SKM-1 (cell line): Measurements from ENCODE around the gene ZFPM1.
"Not testable (repeated sequence)": the region's sequence is repeated elsewhere in the genome, so short reads cannot be mapped to it uniquely, and the experiment has no call there.

Experiments
- DNase-seq: peaks from one replicate; lab custom pipeline; 2025; ENCODE audit not compliant: unreplicated experiment; lab: John Stamatoyannopoulos, UW

Gene ZFPM1

DNA sequence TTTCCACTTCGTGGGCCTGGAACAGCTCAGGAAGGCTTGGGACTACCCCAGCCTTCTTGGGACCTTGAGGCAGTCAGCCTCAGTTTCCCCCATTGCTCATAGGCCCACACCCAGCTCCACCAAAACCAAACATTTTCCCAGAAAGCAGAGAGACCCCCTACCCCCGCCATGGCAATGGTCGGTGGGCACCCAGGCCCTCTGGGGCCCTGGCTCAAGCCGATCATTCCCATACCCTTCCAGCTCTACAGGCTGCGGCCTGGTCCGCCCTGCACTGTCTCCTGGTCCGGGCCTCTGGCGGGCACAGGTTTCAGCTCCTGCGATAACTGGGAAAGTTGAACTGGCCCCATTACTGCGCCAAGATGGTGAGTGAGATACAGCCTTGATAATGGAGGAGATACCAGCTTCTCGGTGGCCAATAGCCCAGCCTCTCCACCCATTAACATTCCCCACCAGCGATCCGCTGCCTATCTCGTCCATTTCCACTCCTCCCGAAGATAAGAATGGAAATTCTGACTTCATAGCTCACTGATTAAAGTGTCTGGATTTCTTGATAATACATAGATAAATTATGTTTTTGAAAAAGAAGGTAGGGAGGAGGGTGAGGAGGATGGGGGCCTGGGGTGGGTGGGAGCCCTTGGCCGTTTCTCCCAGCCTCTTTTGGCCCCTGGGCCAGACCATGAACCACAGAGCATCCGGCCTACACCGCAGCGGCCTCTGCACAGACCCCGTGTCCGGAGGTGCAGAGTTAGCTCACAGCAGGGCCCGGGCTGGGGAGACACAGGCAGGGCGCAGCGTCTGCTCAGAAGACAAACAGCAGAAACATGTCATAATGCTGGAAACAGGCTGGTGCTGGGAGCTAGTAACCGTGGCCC lies 11.6 kb downstream of the ZFPM1 start:
- DNase-seq: no peak

DNA sequence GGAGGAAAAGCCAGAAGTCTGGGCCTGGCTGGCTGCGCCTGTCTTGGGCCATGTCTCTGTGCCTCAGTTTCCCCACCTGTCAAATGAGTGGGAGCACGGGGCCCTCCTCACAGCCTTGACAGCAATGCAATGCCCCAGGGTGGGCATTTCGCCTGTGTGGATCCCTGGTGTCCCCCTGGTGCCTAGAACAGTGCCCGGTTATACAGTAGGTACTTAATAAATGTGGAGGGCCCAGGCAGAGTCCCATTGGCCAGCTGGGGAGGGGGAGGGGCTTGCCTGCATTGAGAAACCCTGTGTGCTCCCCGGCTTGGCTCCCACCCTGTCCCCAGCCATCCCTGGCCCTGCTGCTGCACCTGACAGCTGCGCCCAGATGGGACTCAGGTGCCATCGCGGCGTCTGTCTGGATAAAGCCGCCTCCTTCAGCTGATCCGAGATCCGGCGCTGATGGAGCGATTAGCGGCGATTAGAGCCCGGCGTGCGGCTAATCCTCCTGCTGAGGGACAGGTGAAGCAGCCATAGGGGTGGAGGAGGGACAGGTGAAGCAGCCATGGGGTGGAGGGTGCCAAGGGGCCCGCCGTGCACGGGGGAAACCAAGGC lies 12.4 kb downstream of the ZFPM1 start:
- DNase-seq: no peak

DNA sequence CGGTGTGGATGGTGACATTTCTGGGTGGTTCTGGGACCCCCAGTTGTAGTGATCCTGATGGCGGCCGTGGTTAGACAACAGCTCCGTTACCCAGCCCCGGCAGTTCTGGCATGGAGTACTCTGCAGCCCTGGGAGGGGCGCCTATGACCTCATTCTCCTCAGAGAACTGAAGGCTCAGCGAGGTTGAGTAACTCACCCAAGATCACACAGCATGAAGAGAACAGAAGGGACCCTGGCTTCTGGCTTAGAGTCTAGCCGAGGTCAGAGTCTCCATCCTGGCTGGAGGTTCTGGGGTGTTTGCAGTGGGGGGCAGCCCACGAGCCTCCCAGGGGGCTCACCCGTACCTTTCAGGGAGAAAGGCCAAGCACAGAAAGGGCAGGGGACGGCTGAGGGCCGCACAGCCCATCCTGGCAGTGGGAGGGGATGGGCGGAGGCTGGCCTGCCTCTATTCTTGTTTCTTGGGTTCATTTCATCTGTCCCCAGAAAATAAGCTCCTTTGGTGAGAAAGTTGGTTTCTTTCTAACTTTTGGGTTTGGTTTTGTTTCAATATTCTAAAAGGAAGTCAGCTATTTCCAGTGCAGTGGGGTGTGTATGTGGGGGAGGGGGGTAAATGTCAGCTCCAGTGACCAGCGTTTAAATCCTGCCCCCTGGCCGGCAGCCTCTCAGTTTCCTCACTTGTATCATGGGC lies 13.2 kb downstream of the ZFPM1 start:
- DNase-seq: no peak

DNA sequence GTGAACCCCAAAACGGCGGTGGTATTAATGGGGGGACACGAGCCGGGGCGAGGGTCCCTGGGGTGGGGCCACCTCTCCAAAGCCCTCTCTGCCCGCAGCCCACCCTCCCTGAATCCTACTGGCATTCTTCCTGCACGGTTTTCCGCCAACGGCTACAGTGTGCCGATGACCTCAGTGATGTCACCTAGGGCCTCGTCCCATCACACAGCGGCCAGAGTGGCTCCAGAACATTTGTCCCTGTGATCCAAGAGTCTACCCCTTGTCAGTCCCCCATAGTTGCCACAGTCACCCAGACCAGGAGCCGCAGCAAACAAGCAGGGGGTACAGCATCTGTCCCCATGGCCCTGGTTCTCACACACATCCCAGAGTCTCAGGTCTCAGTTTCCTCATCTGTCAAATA lies 13.9 kb downstream of the ZFPM1 start:
- no peak for DNase-seq

DNA sequence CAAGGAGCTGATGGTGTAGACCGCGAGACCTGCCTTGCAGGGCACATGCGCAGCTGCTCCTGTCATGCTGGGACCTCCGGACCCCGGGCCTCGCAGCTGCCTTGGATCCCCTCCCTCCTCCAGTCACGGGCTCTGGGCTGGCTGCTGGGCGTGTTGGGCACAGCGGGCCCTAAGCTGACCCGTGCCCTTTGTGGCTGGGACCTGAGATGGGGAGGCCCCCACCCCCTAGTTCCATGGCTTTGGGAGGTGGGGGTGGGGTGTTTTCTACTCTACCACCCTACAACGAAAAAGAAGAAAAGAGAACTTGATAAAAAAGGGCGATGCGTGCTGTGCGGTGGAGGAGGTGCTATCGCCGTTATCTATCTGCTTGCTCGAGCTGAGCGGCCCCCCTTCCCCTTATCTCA lies 14.5 kb downstream of the ZFPM1 start:
- DNase-seq: no peak

DNA sequence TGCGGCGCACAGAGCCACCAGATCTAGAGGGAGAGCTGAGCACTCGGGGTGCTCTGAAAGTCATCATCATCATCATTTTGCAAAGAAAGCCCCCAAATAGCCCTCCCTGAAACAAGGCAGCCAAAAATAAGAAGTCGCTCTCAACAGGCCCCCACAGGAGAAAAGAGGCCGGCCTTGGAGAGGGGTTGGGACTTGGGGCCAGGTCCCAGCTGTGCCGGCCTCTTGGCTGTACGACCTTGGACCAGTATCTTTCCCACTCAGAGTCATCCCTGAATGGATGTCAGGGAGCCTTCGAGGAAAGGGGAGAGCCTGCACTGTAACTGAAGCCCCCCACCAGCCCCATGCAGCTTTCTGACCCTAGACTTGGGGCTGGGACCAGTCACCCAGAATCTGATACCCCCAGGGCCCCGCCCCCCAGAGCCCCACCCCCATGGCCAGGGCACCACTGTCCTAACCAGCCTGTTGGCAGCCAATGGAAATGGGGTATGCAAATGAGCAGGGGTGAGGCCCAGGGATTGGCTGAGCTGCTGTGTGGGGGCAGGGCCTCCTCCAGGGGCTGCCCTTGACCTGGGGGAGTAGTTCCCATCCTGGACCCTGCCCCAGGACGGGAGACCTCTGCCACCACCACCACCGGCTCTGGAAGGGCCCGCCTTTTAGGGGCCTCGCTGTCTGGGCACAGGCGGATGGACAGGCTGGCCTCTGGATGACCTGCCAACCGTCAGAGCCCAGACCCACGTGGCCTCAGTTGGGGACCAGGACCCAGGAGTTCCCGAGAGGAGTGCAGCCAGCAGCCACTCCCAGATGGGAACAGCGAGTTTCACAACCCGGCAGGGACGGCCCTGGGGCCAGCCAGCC lies 15.4 kb downstream of the ZFPM1 start:
- DNase-seq: no peak

DNA sequence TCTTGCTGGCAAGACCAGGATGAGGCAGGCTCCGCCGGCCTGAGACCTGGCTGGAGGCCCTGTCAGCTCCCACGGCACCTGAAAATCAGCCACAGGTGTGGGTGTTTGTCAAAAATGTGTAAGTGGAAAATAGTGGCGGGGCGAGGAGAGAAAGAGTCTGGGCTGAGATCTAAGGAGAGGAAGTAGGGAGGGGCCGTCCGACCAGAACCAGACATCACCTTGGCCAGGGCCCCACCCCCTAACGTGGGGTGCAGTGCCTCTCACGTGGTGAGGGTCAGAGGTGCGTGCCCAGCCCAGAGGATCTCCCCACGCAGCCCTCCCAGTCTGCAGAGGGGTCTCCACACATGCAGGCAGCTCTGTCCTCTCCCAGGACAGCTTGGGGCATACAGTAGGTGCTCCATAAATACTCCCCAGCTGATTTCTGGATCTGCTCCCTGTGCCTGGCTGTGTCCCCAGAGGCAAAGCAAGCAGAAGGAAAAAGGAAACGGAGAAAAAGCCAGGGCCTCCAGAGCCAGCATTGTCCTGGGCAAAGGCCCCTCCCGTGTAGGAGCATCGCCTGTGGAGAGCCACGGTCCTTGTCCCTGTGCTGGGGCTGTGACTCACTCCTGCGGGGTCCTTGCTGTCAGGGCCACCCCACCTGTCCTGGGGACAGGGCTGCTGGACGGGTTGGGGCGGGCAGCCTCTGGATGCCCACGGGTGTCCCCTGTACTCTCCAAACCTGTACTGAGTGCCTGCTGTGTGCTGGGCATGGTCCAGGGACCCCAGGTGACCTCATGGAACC lies 16.7 kb downstream of the ZFPM1 start:
- DNase-seq: no peak

DNA sequence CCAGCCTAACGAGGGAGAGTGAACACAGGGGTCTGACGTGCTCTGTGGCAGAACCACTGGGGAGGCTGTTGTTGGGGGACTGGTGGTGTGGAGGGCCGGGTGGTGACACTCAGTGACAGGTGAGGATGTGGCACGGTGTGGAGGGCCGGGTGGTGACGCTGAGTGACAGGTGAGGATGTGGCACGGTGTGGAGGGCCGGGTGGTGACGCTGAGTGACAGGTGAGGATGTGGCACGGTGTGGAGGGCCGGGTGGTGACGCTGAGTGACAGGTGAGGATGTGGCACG lies 17.3 kb downstream of the ZFPM1 start:
- DNase-seq: not testable (repeated sequence)

- DNase-seq: not testable (repeated sequence)
Observed at GRCh38 chr16:88470696-88471095, 17.6 kb downstream of the ZFPM1 start.

DNA sequence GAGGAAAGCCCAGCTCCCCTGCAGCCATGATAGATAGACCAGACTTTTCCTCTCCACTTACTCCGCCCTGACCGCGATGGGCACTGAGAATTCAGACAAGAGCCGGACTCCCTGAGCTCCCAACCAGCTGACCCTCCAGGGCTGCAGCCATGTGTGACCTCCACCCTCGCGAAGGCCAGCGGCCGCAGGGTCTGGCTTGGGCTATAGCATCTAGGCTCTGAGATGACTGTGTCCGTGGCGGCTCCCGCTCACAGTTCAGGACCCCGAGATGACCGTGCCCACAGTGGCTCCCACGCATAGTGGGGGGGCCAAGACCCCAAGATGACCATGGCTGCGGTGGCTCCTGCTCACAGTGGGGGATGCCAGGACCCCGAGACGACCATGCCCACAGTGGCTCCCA lies 18.0 kb downstream of the ZFPM1 start:
- no peak for DNase-seq

- DNase-seq: no peak
Observed at GRCh38 chr16:88471575-88471974, 18.5 kb downstream of the ZFPM1 start.

DNA sequence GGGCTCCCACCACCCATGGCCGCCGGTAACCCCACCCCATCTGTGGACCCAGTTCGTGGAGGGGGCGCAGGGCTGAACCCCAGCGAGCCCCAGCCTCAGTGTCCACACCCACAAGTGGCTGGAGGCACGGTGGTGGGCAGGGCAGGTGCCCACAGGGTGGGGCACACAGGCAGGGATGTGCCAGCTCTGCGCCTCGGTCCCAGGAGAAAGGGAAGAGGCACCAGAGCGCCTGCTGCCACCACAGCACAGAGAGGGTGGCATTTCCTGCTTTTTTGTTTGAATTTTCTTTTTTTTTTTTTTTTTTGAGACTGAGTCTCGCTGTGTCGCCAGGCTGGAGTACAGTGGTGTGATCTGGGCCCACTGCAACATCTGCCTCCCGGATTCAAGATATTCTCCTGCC lies 19.0 kb downstream of the ZFPM1 start:
- DNase-seq: no peak

- DNase-seq: no peak
Observed at GRCh38 chr16:88472637-88473205, 19.6 kb downstream of the ZFPM1 start.

DNA sequence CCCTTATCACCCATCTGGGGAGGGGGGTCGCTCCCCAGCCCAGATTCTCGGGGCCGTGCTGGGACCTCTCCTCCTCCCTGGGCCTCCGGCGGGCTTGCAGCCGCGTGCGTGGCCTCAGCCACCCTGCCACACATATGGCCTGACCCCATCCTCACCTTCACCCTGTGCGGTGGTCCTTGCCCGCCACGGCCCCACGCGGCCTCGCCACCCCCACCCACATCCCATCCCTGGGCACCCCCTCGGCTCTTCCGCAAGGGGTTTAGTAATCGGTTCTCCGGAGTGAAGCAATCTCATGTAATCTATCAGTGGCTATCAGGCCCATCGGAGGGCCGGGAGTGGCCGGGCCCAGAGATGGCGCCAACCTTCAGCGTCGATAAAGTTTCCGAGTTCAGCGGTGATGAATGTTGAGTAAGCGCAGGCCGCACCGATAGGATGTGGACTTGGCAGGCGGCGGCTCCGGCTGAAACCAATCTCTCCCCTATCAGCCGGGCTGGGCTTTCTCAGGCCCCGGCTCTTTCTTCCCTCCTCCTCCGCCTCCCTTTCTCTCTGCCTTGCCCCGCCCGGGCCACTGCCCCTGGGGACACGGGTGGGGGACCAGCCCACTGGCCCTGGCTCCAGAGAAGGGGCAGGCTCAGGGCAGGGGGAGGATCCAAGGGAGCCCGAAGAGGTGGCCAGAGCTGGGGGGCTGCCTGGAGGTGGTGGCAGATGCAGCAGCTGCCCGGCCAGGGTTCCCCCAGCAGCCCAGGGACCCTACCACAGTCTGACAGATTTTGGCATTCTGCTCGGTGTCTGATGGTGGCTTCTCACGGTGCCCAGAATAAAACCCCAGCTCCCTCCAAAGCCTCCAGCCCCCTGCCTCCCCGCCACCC lies 20.8 kb downstream of the ZFPM1 start:
- DNase-seq: no peak

GRCh38 chr16:88475037-88475436 lies 22.0 kb downstream of the ZFPM1 start:
- DNase-seq: no peak

DNA sequence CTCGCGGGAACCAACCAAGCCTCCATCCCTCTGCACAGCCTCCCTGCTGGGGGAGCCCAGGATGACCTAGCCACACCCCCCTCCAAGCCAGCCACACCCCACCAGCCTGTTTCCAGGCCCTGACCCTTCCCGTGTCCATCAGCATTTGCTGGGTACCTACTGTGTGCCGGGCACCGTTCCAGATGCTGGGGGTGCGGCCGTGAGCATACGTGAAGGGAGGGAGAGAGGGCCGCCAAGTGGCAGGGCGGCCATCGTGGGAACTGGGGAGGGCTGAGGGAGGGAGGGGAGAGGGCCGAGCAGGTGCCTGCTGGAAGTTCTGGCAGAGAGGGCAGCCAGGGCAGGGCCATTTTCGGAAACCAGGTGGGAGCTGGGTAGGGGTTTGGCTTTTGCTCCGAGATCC lies 23.1 kb downstream of the ZFPM1 start:
- no peak for DNase-seq

DNA sequence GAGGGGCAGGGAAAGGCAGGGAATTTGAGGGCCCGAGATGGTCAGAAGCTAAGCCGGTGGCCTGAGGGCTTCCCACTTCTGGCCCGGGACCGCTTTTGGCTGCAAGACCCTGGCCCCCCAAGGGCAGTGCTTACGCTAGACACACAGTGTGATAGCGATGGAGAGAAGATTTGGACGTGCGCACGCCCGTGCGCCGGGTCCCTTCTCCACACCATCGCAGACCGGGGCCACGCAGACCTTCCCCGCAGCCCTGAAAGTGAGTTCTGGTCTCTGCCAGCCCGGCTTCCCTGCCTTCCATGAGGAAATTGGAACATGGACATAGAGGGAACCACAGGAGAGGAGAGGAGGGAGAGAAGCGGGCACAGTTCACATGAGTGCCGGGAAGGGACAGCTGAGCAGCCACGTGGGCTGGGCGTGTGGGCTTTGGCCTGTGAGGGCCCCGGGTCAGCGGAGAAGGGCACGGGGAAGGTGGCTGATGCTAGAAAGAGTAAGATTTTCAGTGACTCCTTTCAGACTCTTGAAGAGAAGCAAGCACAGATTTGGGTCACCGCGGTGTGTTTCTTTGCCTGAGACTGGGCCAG lies 23.8 kb downstream of the ZFPM1 start:
- no peak for DNase-seq

GRCh38 chr16:88477631-88478519 lies 24.8 kb downstream of the ZFPM1 start:
- no peak for DNase-seq
